ENCODE data around the gene BRSK1. TPM values are rescaled to one million over a fixed set of nuclear protein-coding genes. Genes with fewer than 3 reads are reported as not detected.
"Not testable (repeated sequence)": the region's sequence is repeated elsewhere in the genome, so short reads cannot be mapped to it uniquely, and the experiment has no call there.

BRSK1 gene
- total RNA-seq, 1 donor from 2014 or later = 1.9 TPM

DNA sequence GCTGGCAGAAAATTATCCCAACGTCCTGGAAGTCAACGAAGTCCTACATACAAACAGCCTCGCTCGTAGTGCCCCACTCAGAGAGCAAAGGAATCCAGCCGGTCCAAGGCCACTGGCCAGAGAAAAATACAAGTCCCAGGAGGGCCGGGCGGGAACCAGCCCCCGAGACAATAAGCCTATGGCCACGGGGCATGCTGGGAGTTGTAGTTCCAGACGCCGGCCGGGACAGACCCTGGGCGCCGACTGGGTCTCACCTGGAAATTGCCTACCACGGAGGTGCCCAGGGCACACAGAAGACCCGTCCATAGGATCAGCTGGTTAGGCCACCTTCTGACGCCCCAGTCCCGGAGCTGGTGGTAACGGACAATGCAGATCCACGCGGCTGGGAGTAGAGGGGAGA lies 36.0 kb downstream of the BRSK1 start:
- DNase-seq = peak; percentile 60
- peak; percentile 65 for ATAC-seq
- intact Hi-C loops (cut with micrococcal nuclease) = no loop called here

DNA sequence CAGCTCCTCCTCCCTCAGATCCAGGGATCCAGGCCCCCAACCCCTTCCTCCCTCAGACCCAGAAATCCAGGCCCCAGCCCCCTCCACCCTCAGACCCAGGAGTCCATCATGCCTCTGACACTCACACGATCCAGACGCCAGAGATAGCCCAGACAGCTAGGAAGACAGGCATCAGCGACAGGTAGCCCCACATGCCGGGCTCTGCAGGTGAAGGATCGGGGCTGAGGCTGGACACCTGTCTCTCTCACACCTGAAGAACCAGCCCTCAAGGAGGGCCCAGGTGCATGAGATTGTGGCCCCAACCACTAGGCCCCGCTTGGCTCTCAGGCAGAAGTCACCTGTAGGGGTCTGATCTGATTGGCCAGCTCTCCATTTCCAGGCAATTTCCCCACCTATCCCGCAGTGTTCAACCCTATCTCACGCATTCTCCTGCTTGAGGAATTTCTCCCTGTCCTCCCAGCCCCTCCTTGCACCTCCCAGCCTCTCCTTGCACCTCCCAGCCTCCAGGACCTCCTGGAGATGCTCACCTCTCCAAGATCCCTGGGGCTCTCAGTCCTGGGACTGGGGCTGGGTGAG lies 37.1 kb downstream of the BRSK1 start:
- ATAC-seq (no peak), DNase-seq (no peak)
- intact Hi-C loops (cut with micrococcal nuclease) = no loop called here

DNA sequence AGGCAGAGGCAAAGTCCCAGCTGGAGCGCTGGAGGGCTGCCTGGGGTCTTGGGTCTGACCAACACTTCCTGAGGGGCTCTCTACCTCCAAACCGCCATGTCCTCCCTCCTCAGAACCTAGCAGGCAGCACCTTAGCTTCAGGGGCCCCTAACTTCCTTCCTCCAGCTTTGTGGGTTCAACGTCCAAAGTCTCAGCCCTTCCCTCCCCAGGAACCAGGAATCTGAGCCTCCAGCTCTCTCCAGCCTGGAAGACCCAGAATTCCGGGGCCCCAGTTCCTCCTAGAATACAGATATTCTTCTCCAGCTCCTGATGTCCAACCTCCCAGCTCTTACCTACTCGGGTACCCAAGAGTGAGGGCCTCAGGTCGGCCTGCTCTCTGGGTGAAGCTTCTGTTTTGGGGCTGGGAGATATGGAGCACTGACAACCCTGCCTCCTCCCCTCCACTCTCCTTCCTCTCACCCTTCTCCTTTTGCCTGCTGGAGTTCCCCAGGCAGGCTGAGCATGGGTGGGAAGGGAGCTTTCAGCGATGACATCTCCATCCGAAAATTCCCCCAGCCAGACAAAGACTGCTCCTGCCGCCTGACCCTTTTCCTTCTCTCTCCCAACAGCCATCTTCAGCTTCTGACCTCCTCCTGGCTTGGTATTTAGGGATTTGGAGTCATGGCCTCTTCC lies 37.8 kb downstream of the BRSK1 start:
- intact Hi-C loops (cut with micrococcal nuclease) = no loop called here
- ATAC-seq (no peak), DNase-seq (no peak)

DNA sequence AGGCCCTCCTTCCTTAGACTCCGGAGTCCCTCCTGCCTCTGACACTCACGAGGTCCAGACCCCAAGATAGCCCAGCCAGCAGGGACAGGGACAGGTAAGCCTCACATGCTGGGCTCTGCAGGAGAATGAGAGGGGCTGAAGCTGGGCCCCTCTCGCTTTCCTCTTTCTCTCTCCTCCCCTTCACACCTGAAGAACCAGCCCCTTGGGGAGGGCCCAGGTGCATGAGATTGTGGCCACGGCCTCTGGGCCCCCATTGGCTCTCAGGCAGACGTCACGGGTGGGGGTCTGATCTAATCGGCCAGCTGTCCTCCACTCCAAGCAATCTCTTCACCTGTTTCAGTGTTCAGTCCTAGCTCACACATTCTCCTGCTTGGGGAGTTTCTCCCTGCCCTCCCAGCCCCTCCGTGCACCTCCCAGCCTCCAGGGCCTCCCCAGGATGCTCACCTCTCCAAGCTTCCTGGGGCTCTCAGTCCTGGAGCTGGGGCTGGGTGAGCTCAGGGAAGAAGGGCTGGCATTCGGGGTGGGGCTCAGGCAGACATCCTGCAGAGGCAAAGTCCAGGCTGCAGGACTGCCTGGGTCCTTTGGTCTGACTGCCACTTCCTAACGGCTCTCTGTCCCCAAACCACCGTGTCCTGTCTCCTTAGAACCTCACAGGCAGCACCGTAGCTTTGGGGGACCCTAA lies 38.5 kb downstream of the BRSK1 start:
- DNase-seq (no peak), ATAC-seq (no peak)
- intact Hi-C loops (cut with micrococcal nuclease) = no loop called here

DNA sequence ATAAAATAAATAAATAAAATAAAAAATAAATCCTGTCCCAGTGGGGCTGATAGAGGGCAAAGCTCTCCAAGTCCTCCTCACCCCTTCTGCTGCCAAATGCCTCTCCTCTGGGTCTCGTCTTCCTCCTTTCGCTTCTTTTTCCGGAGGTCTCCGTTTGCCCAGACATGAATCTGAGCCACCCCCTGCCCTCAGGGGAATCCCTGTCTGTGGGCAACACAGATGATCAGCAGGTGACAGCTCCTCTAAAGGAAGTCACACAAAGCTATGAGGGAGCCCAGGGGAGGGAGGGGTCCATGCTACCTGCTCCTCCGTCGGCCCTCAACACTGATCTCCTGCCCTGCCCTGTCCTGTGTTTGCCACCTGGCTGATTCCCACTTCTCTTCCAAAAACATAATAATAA lies 40.9 kb downstream of the BRSK1 start:
- intact Hi-C loops (cut with micrococcal nuclease) = no loop called here
- DNase-seq = no peak
- no peak for ATAC-seq

DNA sequence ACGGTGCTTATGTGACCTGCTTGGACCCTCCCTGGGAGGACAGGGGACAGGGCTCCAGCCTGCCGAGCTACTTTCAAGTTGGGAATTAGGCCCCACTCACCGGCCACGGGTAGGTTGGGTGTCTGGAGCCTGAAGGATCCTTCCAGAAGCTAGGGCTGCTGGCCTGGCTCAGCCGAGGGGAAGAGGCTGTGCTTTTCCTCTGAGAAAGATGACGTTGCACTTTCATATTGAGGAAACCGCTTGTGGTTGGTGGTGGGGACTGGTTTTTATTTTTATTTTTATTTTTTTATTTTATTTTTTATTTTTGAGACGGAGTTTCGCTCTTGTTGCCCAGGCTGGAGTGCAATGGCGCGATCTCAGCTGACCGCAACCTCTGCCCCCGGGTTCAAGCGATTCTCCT lies 41.4 kb downstream of the BRSK1 start, which contains the start of gene TMEM150B:
Gene TMEM150B (minus strand): TSS at position 170 of the 400 bp plus-strand sequence. CDS start 4,305 bp downstream, outside the sequence.
- DNase-seq = no peak
- intact Hi-C loops (cut with micrococcal nuclease) = no loop called here
- ATAC-seq = peak; percentile 26

DNA sequence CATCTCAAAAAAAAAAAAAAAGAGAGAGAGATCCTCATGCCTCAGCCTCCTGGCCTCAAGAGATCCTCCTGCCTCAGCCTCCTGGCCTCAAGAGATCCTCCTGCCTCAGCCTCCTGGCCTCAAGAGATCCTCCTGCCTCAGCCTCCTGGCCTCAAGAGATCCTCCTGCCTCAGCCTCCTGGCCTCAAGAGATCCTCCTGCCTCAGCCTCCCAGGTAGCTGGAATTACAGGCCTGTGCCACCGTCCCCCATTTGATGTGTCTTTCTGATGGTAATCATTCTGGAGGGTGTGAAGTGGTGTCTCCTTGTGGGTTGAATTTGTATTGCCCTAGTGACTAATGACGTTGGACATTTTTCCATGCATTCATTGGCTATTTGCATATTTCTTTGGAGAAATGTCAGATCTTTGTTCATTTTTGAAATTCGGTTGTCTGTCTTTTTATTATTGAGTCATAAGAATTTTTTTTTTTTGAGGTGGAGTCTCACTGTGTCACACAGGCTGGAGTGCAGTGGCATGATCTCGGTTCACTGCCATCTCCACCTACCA lies 45.0 kb downstream of the BRSK1 start:
- ATAC-seq; DNase-seq; intact Hi-C loops (cut with micrococcal nuclease): not testable (repeated sequence)

DNA sequence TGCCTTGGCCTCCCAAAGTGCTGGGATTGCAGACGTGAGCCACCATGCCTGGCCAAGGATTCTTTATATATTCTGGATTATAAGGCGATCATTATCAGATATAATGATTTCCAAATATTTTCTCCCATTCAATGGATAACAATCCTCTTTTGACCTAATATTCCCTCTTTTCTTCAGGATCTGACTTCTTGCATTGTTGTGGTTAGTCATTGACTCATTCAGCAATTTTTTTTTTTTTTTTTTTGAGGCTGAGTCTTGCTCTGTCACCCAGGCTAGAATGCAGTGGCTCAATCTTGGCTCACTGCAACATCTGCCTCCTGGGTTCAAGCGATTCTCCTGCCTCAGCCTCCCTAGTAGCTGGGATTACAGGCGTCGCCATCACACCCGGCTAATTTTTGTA lies 46.0 kb downstream of the BRSK1 start:
- ATAC-seq; intact Hi-C loops (cut with micrococcal nuclease); DNase-seq: not testable (repeated sequence)

DNA sequence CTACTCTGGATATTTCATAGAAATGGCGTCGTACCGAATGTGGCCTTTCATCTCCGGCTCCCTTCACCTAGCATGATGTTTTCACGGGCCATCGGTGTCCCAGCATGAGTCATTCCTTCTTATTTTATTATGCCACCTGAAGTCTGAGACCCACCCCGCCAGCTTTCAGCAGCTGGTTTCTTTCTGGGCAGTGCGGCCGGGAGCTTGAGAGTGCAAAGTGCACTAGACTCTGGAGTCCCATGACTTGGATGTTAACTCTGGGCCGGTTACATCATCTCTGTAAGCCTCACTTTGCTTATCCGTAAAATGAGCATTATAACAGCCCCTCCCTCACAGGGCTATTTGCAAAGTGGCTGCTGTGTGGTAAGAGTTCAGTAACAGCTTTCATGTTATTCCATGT lies 50.1 kb downstream of the BRSK1 start:
- no peak for ATAC-seq
- intact Hi-C loops (cut with micrococcal nuclease) = no loop called here
- no peak for DNase-seq

DNA sequence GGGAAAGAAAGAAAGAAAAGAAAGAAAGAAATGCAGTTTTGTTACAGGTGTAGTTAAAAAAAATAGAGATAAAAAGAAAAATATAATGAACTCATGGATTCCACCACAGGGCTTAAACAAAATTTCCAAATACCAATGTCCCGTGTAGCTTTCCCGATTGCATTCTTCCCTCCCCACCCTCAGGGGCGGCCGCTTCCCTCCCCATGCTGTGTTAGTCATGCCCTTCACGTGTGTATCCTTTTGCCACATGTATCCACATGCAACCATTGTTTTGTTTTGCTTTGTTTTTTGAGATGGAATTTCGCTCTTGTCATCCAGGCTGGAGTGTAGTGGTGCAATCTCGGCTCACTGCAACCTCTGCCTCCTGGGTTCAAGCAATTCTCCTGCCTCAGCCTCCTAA lies 52.3 kb downstream of the BRSK1 start:
- ATAC-seq (no peak), DNase-seq (no peak)
- intact Hi-C loops (cut with micrococcal nuclease) = no loop called here

DNA sequence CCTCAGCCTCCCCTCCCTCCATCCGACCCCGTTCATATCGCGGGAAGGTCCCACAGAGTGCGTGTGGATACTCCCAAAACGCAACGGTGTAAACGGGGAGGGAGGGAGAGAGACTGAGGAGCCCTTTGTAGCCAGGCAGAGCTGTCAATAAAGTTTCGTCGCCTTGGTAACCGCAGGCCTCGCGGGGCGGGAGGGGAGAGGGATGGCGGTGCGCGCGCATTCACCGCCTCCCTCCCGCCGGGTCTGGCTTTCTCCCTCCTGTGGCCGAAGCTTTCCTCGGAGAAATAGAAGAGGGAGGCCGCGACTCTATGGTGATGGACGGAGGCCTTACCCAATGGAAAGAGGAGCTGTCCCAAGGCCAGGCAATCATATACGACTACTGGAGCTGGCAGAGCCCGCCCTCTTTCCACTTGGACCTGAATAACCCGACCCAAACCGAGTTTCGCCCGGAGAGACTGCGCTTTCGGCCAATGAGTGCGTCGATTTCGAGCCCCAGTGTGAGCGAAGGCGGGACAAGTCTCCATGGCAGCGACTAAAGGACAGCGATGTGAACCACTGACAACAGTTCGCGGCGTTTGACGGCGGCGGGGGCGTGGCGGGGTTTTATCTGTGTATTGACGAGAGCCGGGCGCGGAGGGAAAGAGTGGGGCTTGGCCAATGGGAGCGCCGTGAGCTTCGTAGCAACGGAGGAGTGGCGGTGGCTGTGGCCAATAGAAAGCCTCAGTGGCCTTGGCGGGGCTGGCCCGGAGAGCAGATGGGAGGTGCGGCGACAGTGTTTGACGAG lies 55.5 kb downstream of the BRSK1 start, which contains the start of gene KMT5C:
Gene KMT5C (plus strand): TSS at position 772 of the 784 bp plus-strand sequence. CDS start 2,061 bp downstream, outside the sequence.
- intact Hi-C loops (cut with micrococcal nuclease) = no loop called here
- DNase-seq (peak; percentile 100), ATAC-seq (peak; percentile 92)

DNA sequence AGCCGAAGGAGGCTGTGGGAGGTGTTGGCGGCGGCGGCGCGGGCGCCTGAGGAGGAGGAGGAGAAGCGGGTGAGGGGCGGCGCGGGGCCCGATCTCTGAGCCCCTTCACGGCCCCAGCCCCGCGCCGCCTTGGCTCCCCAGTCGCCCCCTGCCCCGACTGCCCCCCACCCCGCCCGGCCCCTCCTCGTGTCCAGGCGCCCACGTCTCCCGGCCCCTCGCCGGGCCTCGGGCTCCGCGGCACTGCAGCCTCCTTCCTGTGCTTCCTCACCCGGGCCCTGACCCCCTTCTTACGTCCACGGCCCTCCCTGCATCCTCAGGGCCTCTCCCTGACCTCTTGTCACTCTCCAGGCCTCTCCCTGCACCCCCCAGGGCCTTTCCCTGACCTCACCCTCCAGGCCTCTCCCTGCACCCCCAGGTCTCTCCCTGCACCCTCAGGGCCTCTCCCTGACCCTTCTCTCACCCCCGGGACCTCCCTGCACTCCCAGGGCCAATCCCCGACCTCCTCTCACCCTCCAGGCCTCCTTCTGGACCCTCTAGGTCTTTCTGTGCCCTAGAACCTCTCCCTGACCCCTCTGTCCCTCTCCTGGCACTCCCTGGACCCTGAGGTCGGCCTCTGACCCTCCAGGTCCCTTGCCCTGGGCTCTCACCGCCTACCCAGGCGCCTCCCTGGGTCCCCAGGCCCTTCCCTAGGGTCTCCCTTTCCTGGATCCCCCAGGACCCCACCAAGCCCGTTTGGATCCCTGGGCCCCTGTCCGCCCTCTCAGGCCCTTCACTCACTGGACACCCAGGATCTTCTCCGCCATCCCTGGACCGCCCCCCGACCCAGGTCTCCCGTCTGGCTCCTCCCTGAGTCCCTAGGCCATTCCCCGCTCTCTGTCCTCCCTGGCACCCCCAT lies 56.3 kb downstream of the BRSK1 start:
- no peak for ATAC-seq
- DNase-seq = no peak

DNA sequence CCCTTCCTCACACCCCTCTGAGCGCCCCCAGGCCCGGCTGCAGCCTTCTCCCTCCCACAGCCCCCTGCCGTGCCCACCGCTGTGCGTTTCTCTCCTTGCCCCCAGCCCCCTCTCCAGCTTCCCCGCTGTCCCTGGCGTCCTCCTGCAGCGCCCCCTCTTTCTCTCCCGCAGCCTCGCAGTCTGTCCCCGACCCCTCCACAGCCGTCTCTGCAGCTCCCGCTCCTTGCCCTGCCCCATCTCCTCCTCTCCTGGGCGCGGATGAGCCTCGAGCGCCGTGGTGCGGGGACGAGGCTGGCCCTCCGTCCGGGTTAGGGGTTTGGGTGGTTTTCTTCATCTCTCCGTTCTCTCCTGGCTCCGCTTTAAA lies 57.0 kb downstream of the BRSK1 start:
- DNase-seq = no peak

More for the DNA sequence above, 56.3 kb downstream of the BRSK1 start:
- intact Hi-C loops (cut with micrococcal nuclease) = no loop called here

DNA sequence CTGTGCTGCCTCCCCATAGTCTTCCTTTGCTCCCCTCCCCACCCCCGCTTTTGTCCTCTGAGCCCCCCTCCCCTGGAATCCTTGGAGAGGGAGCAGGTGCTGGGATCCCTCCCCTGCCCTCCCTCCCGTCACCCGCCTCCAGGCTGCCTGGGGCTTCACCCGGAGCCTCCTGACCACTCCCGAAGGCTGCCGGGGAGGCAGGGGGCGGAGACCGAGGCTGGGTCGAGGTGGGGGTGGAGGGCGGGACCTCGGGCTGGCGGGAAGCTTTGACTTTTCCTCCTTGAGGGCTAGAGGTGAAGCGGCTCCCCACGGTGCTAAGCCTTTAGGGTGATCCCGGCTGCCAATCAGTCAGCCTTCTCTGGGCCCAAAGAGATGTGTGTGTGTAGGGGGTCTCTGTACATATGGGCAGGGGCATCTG lies 57.4 kb downstream of the BRSK1 start:
- DNase-seq (peak; percentile 83), ATAC-seq (peak; percentile 4)
- intact Hi-C loops (cut with micrococcal nuclease) = no loop called here

More for the DNA sequence above, 57.0 kb downstream of the BRSK1 start:
- intact Hi-C loops (cut with micrococcal nuclease) = no loop called here
- ATAC-seq = no peak

DNA sequence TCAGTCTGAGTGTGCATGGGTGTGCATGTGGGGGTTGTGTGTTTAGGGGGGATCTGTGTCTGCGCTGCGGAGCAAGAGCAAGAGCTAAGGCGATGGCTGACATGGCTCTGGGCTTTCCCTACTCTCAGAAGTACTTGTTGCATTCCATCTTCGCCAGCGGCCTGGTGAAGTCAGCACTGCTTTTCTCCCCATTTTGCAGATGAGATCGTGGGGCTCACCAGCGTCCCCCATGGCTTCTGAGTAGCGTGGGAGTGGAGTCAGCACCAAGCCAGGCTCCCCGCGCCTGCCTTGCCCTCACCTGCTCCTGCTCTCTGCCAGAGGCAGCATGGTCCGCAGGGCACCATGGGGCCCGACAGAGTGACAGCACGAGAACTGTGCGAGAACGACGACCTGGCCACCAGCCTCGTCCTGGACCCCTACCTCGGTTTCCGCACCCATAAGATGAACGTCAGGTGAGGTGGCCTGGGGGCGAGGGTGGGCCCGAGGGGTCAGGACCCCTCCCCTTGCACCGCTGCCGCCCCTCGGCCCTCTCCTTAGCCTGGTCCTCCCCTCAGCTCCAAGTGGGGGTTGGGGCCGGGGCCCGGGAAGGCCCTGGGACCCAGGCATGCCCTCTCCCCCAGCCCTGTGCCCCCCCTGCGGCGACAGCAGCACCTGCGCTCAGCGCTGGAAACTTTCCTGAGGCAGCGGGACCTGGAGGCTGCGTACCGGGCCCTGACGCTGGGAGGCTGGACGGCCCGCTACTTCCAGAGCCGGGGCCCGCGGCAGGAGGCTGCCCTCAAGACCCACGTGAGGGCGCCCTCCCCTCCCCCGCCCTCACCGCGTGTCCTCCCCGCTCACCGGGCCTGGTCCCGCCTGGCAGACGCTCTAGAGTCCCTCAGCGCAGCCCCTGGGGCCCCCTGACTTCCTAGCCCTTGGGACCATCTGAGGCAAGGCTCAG lies 58.1 kb downstream of the BRSK1 start:
- no peak for ATAC-seq
- intact Hi-C loops (cut with micrococcal nuclease) = no loop called here
- no peak for DNase-seq

DNA sequence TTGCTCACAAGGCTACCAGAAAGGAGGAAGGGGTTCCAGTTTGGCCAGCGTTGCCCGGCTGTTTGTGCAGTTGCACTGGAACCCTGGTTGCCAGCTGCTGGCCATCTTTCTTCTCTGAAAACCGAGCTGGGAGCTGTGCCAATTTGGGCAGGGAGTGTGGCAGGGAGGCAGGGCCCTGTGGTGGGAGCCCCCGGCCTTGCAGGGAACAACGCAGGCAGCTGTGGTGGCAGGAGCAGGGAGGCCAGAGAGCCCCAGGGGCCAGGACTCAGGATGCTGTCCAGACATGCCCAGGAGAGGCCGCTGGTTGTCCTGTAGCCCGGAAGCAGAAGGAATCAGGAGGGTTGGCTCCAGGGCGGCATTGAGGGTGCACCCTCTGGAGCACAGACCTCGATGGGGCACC lies 60.6 kb downstream of the BRSK1 start:
- DNase-seq (no peak), ATAC-seq (no peak)
- intact Hi-C loops (cut with micrococcal nuclease) = no loop called here

DNA sequence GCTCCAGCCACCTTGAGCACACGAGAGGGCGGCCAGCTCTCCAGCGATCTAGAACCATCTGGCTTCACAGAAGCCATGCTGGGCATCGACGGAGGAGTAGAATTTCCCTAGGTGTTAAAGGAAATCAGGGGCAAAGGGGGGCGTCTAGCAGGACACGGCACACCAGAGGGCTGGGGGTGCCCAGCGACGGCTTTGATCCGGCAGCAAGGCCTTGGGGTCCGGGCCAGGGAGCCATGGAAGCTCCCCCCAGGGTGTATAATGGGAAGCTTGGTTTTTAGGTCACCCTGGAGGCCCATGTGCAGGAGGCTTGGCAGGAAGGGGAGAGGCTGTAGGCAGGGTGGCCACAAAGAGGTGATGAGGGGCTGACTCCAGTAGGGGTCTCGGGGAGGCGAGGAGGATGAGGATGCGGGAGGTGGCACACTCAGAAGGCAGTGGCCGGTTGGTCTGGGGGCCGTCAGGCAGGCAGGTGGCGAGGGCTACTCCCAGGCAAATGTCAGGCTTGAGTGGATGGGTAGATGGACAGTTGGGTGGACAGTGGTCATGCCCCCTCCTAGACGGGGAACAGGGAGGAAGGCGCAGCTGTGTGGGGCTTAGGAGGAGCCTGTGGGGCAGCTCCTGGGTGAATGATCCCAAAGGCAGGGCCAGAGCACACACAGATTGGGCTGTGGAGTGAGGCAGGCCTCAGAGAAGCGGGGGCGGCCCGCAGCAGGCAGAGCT lies 61.5 kb downstream of the BRSK1 start:
- intact Hi-C loops (cut with micrococcal nuclease) = no loop called here
- ATAC-seq (no peak), DNase-seq (no peak)
